GM23248 (cell line): ENCODE data around the gene TP53RK. TPM values are rescaled to one million over a fixed set of nuclear protein-coding genes. Genes with fewer than 3 reads are reported as not detected.
A peak's percentile ranks its signal among the peaks of the same experiment; 100 is the strongest.

ENCODE experiments used
- DNase-seq: peaks from one replicate; pipeline ENCODE4 v3.0.0-alpha.2; 2015
- H2AFZ ChIP-seq: fragments of 200-600 bp; sonication (generic); 2 replicates; pipeline ENCODE4 v1.6.1; 2016; ENCODE audit warnings: antibody characterized with exemption
- H3F3A ChIP-seq: fragments of 200-600 bp; sonication (generic); 2 replicates; pipeline ENCODE4 v1.6.1; 2016; ENCODE audit warnings: mild to moderate bottlenecking, antibody characterized with exemption, mixed run types; ENCODE audit not compliant: insufficient read depth
- H3K27ac ChIP-seq: fragments of 200-600 bp; sonication (generic); 2 replicates; pipeline ENCODE4 v1.5.1; 2016; ENCODE audit warnings: mild to moderate bottlenecking
- H3K27me3 ChIP-seq: fragments of 200-600 bp; sonication (generic); replicated peaks from 2 replicates; pipeline ENCODE4 v1.6.1; 2016; ENCODE audit warnings: mild to moderate bottlenecking; ENCODE audit not compliant: insufficient read depth
- H3K36me3 ChIP-seq: fragments of 200-600 bp; sonication (generic); 2 replicates; pipeline ENCODE4 v1.6.1; 2016; ENCODE audit warnings: low read depth, mild to moderate bottlenecking
- H3K4me1 ChIP-seq: fragments of 200-600 bp; sonication (generic); 2 replicates; pipeline ENCODE4 v1.6.1; 2016; ENCODE audit warnings: mild to moderate bottlenecking; ENCODE audit not compliant: insufficient read depth
- H3K4me2 ChIP-seq: fragments of 200-600 bp; sonication (generic); one replicate; pipeline ENCODE4 v1.6.1; 2016; ENCODE audit warnings: mild to moderate bottlenecking; ENCODE audit not compliant: unreplicated experiment
- H3K4me3 ChIP-seq: fragments of 200-600 bp; sonication (generic); 2 replicates; pipeline ENCODE4 v1.5.1; 2016; ENCODE audit warnings: mild to moderate bottlenecking
- H3K79me2 ChIP-seq: fragments of 200-600 bp; sonication (generic); 2 replicates; pipeline ENCODE4 v1.6.1; 2016; ENCODE audit warnings: mild to moderate bottlenecking; ENCODE audit not compliant: insufficient read depth
- H3K9ac ChIP-seq: fragments of 200-600 bp; sonication (generic); 2 replicates; pipeline ENCODE4 v1.6.1; 2016; ENCODE audit warnings: mild to moderate bottlenecking
- H3K9me2 ChIP-seq: fragments of 200-600 bp; sonication (generic); 2 replicates; pipeline ENCODE4 v1.6.1; 2016; ENCODE audit warnings: mixed run types, mild to moderate bottlenecking, moderate library complexity; ENCODE audit not compliant: insufficient read depth
- H3K9me3 ChIP-seq: fragments of 200-600 bp; sonication (generic); one replicate; pipeline ENCODE4 v1.6.1; 2017; ENCODE audit warnings: low read depth
- H4K20me1 ChIP-seq: fragments of 200-600 bp; sonication (generic); 2 replicates; pipeline ENCODE4 v1.6.0; 2016; ENCODE audit not compliant: insufficient read depth
- EZH2 ChIP-seq: fragments of 200-600 bp; sonication (generic); IDR thresholded peaks from 2 replicates; pipeline ENCODE4 v1.6.1; 2018; ENCODE audit warnings: antibody characterized with exemption, mild to moderate bottlenecking; ENCODE audit not compliant: insufficient read depth, poor library complexity, severe bottlenecking
- EZH2phosphoT487 ChIP-seq: fragments of 200-600 bp; sonication (generic); IDR thresholded peaks from 2 replicates; pipeline ENCODE4 v1.6.1; 2018; ENCODE audit warnings: antibody characterized with exemption, moderate library complexity, mild to moderate bottlenecking, low read depth; ENCODE audit not compliant: insufficient read depth
- WGBS, 2 experiments: methylation state at CpG; one replicate each; pipeline ENCODE4 v1.1.6; 2015 to 2017; ENCODE audit warnings: low lambda C conversion rate in 2 of 2, low coverage in 1 of 2; ENCODE audit errors: missing lambda C conversion rate in 2 of 2; 5-methylcytosine and 5-hydroxymethylcytosine counted together
- in situ Hi-C: fragments of 300-500 bp; cut with MboI; formaldehyde crosslinking; loops from 2 replicates; pipeline ENCODE4 v1.15.0; 2020
- polyA plus RNA-seq: library from polyadenylated mRNA; unstranded; fragments of >200 nt; fragmentation: Nextera tagmentation; extraction: Ambion mirVana; gene quantifications from 2 replicates; pipeline ENCODE4 v1.2.1, GENCODE V29; 2016
- total RNA-seq: library from RNA; depleted of rRNA; stranded (reverse); fragments of >200 nt; shearing (Covaris generic); gene quantifications from 2 replicates; pipeline ENCODE4 v1.2.3, GENCODE V29; 2014

TP53RK gene
- total and polyA plus RNA-seq, 2 experiments from 2014 or later, result 23.6 to 24.1 TPM

GRCh38 chr20:46690219-46691106, 1.2 kb upstream of the TP53RK start:
- H3K4me1 ChIP-seq, result peaks cover 8% of the 10 kb centered on the region; the same call in 1 of the 2 replicates
- no peak for TF ChIP-seq EZH2
- no peak for TF ChIP-seq EZH2phosphoT487
- in situ Hi-C loops, result no loop called here
- peak overlapping the region; percentile 87 for H3K4me2 ChIP-seq
- WGBS, 2 experiments, result 57 to 58% methylated on average over 13 of the region's 13 CpGs
- H2AFZ ChIP-seq, result peak overlapping the region; percentile 81
- peaks cover 11% of the 10 kb centered on the region for H3F3A ChIP-seq
- H4K20me1 ChIP-seq, result no peaks in the 10 kb centered on the region
- H3K36me3 ChIP-seq, result no peaks in the 10 kb centered on the region; the same call in 1 of the 2 replicates
- H3K4me3 ChIP-seq, result peak overlapping the region; percentile 73
- H3K9me3 ChIP-seq, result no peaks in the 10 kb centered on the region
- peaks cover 33% of the 10 kb centered on the region for H3K79me2 ChIP-seq
- DNase-seq, result peak; percentile 64
- peak overlapping the region; percentile 86 for H3K27ac ChIP-seq
- no peaks in the 10 kb centered on the region for H3K9me2 ChIP-seq
- no peaks in the 10 kb centered on the region for H3K27me3 ChIP-seq
- peak overlapping the region; percentile 86 for H3K9ac ChIP-seq

GRCh38 chr20:46689754-46690085, 476 bp upstream of the TP53RK start:
- Histone ChIP-seq H3K9me3 (no peaks in the 10 kb centered on the region), H3K27me3 (no peaks in the 10 kb centered on the region), H3K4me1 (peaks cover 8% of the 10 kb centered on the region; the same call in 1 of the 2 replicates), H3K9ac (peak overlapping the region; percentile 86), H4K20me1 (no peaks in the 10 kb centered on the region), H3K4me2 (peak overlapping the region; percentile 87), H3K79me2 (peaks cover 40% of the 10 kb centered on the region), H2AFZ (peak overlapping the region; percentile 81), H3K27ac (peak overlapping the region; percentile 86), H3K4me3 (peak overlapping the region; percentile 73), H3F3A (peaks cover 17% of the 10 kb centered on the region), H3K36me3 (peaks cover 5% of the 10 kb centered on the region; the same call in 1 of the 2 replicates), H3K9me2 (no peaks in the 10 kb centered on the region)
- TF ChIP-seq EZH2 (no peak), EZH2phosphoT487 (no peak)
- in situ Hi-C loops, result no loop called here
- no peak for DNase-seq
- 1 to 3% methylated on average over 12 of the region's 12 CpGs for WGBS, 2 experiments

DNA sequence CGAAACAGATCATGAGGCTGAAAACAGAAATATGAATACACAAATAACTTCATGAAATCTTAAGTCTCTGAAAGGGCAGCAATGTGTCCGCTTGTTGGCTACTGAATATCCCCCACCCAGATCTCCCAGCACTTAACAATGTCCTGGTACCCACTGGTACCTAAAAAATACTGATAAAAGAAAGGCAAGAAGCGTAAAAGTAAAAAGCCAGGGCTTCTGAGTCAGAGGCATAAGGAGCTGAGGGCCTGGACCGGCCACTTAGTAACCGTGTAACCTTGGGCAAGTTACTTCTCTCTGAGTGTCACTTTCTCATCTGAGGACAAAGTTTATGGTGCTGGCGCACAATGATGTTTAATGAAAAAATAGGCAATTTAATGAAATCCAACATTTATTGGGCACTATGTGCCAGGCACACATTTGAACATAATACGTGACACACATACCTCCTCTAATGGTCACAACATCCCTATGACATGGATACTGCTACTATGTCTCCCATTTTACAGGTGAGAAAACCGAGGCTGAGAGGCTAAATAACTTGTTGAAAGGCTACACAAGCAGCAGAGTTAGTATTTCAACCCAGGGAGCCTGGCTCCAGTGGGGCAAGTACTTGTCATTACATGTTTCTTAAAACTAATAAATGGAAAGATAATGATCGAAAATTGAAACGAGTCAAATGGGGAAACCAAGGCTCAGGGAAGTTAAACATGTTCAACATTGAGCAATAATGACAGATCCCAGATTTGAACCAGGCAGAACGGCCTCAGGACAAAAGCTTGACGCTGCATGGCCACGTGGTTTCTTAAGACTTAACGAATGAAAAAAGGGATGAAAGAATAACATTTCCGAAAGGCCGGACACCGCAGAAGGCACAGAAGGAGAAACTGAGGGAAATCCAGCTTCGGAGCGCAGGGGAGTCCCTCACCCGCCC, 828 bp downstream of the TP53RK start:
- DNase-seq, result peak; percentile 76
- no peaks in the 10 kb centered on the region for H4K20me1 ChIP-seq
- H3K27ac ChIP-seq, result peak overlapping the region; percentile 86
- in situ Hi-C loops, result no loop called here
- no peaks in the 10 kb centered on the region for H3K9me2 ChIP-seq
- peaks cover 28% of the 10 kb centered on the region for H3F3A ChIP-seq
- peak overlapping the region; percentile 85 for H3K4me3 ChIP-seq
- no peaks in the 10 kb centered on the region for H3K27me3 ChIP-seq
- peak overlapping the region; percentile 72 for H2AFZ ChIP-seq
- H3K9me3 ChIP-seq, result no peaks in the 10 kb centered on the region
- peak overlapping the region; percentile 93 for H3K9ac ChIP-seq
- TF ChIP-seq EZH2 (no peak), EZH2phosphoT487 (no peak)
- peak overlapping the region; percentile 92 for H3K4me2 ChIP-seq
- H3K36me3 ChIP-seq, result peaks cover 6% of the 10 kb centered on the region; the same call in 1 of the 2 replicates
- H3K4me1 ChIP-seq, result peaks cover 11% of the 10 kb centered on the region
- H3K79me2 ChIP-seq, result peaks cover 46% of the 10 kb centered on the region
- WGBS, 2 experiments, result 13 to 14% methylated on average over 20 of the region's 20 CpGs
